Endothelial cell of umbilical vein (primary cell): ENCODE data around the gene FCGBP. TPM values are rescaled to one million over a fixed set of nuclear protein-coding genes. Genes with fewer than 3 reads are reported as not detected.

Source experiments
- BruUV-seq: library from RNA; stranded (reverse); fragments of 400-500 nt; replicated peaks from 2 replicates; lab custom pipeline; 2021; lab: Mats Ljungman, UMichigan
- CTCF ChIA-PET: fragments of 300-600, 350-600 bp; sonication (Branson Sonifier 250); formaldehyde crosslinking; loops from one replicate; lab custom pipeline; 2021; ENCODE audit warnings: antibody characterized with exemption, inconsistent platforms; lab: Charles Lee
- POLR2A ChIA-PET: fragments of 300-600, 350-600 bp; sonication (Branson Sonifier 250); formaldehyde crosslinking; loops from one replicate; lab custom pipeline; 2021; ENCODE audit warnings: antibody characterized with exemption, inconsistent platforms; lab: Charles Lee
- DNase-seq: peaks from one replicate; pipeline ENCODE4 v3.0.0-alpha.2; 2011; ENCODE audit warnings: low read depth, low spot score
- FAIRE-seq: peaks from 2 replicates; lab custom pipeline; 2011; peaks lifted over from hg19 to GRCh38; lab: Jason Lieb, UNC
- H2AFZ ChIP-seq: 2 replicates; pipeline ENCODE4 v1.6.0; 2012; ENCODE audit warnings: low read depth, low read length, control low read depth, inconsistent platforms
- H3K27ac ChIP-seq: 2 replicates; pipeline ENCODE4 v1.5.1; 2011; ENCODE audit warnings: low read depth, mild to moderate bottlenecking, control low read depth, low read length, moderate library complexity; ENCODE audit not compliant: insufficient read depth
- H3K27me3 ChIP-seq, 2 experiments: 2 replicates each; pipeline versions ENCODE4 v1.6.0 to v1.6.1; 2011; ENCODE audit warnings: low read length in 2 of 2, mixed read lengths in 1 of 2; ENCODE audit not compliant: control insufficient read depth in 2 of 2, insufficient read depth in 2 of 2
- H3K36me3 ChIP-seq, 2 experiments: 2 replicates in 1 of 2; 3 replicates in 1 of 2; pipeline ENCODE4 v1.5.1; 2011; ENCODE audit warnings: low read length in 2 of 2, mild to moderate bottlenecking in 1 of 2, moderate library complexity in 1 of 2; ENCODE audit not compliant: control insufficient read depth in 2 of 2, insufficient read depth in 2 of 2; ENCODE audit errors: extremely low read depth in 1 of 2
- H3K4me1 ChIP-seq: 3 replicates; pipeline ENCODE4 v1.5.1; 2011; ENCODE audit warnings: mild to moderate bottlenecking, low read length; ENCODE audit not compliant: control insufficient read depth, insufficient read depth; ENCODE audit errors: extremely low read depth
- H3K4me2 ChIP-seq: 2 replicates; pipeline ENCODE4 v1.6.1; 2011; ENCODE audit warnings: low read length, control low read depth, mixed read lengths; ENCODE audit not compliant: insufficient read depth
- H3K4me3 ChIP-seq, 3 experiments: fragments of 200-600 bp in 1 of 3; sonication (generic), shearing (Covaris generic) in 1 of 3; replicated peaks in 1 of 3; 2 replicates each; pipeline ENCODE4 v1.5.1; 2011 to 2016; ENCODE audit warnings: control low read depth in 3 of 3, low read length in 3 of 3, mild to moderate bottlenecking in 2 of 3, inconsistent platforms in 1 of 3, low read depth in 1 of 3, moderate library complexity in 1 of 3; ENCODE audit not compliant: insufficient read depth in 1 of 3
- H3K79me2 ChIP-seq: 2 replicates; pipeline ENCODE4 v1.6.0; 2012; ENCODE audit warnings: low read length, inconsistent platforms; ENCODE audit not compliant: control insufficient read depth, insufficient read depth
- H3K9ac ChIP-seq: replicated peaks from 2 replicates; pipeline ENCODE3; 2011; ENCODE audit warnings: low read length, control low read depth; ENCODE audit not compliant: insufficient read depth; ENCODE audit errors: extremely low read depth
- H3K9me1 ChIP-seq: replicated peaks from 3 replicates; pipeline ENCODE4 v1.6.0; 2011; ENCODE audit warnings: mild to moderate bottlenecking, low read length; ENCODE audit not compliant: control insufficient read depth, insufficient read depth; ENCODE audit errors: extremely low read depth
- H3K9me3 ChIP-seq: replicated peaks from 2 replicates; pipeline ENCODE4 v1.5.1; 2012; ENCODE audit warnings: low read length, inconsistent platforms; ENCODE audit not compliant: control insufficient read depth, insufficient read depth
- H4K20me1 ChIP-seq: replicated peaks from 2 replicates; pipeline ENCODE3; 2011; ENCODE audit warnings: mild to moderate bottlenecking, low read length; ENCODE audit not compliant: control insufficient read depth, insufficient read depth; ENCODE audit errors: extremely low read depth
- EZH2 ChIP-seq: IDR thresholded peaks from 2 replicates; pipeline ENCODE4 v1.6.1; 2012; ENCODE audit warnings: borderline replicate concordance, low read depth, mild to moderate bottlenecking, moderate library complexity, low read length, inconsistent platforms; ENCODE audit not compliant: severe bottlenecking
- FOS ChIP-seq: IDR thresholded peaks from 2 replicates; pipeline ENCODE4 v1.6.1; 2011; ENCODE audit warnings: mild to moderate bottlenecking, low read length, moderate library complexity, borderline replicate concordance; ENCODE audit not compliant: insufficient read depth
- GATA2 ChIP-seq: IDR thresholded peaks from 2 replicates; pipeline ENCODE4 v1.7.0; 2011; ENCODE audit warnings: low read depth, mild to moderate bottlenecking, moderate library complexity, mixed read lengths, low read length; ENCODE audit not compliant: insufficient read length, insufficient read depth
- JUN ChIP-seq: IDR thresholded peaks from 2 replicates; pipeline ENCODE4 v1.6.1; 2011; ENCODE audit warnings: borderline replicate concordance, low read depth; ENCODE audit not compliant: insufficient read length, insufficient read depth
- MYC ChIP-seq: IDR thresholded peaks from one replicate; pipeline ENCODE4 v1.6.1; 2011; ENCODE audit warnings: mild to moderate bottlenecking, low read depth, low read length
- POLR2A ChIP-seq: IDR thresholded peaks from 2 replicates; pipeline ENCODE4 v1.6.1; 2012; ENCODE audit warnings: low read depth, mild to moderate bottlenecking, control low read depth, low read length
- POLR2AphosphoS5 ChIP-seq: IDR thresholded peaks from 2 replicates; pipeline ENCODE4 v1.6.1; 2012; ENCODE audit warnings: low read depth, mild to moderate bottlenecking, control low read depth, low read length, moderate library complexity; ENCODE audit not compliant: insufficient read depth
- dilution Hi-C: fragments of 300-500 bp; cut with MboI; formaldehyde crosslinking; loops from one replicate; pipeline ENCODE4 v1.15.0; 2019; ENCODE audit warnings: low sequenced_read_pairs; ENCODE audit not compliant: extremely low pct_ligation_motif_present
- intact Hi-C: fragments of 100-400 bp; cut with micrococcal nuclease; formaldehyde crosslinking; loops from one replicate; pipeline ENCODE4 v1.10.0; 2022
- polyA plus RNA-seq, 4 experiments: library from polyadenylated mRNA; depleted of rRNA in 3 of 4; stranded (reverse) in 3 of 4; unstranded in 1 of 4; fragments of >200 nt; gene quantifications; 2 replicates each; pipeline versions ENCODE4 v1.2.1 to v1.2.3, GENCODE V29; 2011 to 2012; ENCODE audit warnings: missing spikeins in 1 of 4
- total RNA-seq: library from RNA; stranded (reverse); gene quantifications from 2 replicates; pipeline ENCODE4 v1.2.3, GENCODE V29; 2021
- TF ChIP-seq, protein P1 (sequence below): IDR thresholded peaks from 2 replicates; pipeline ENCODE4 v1.6.1; 2011; ENCODE audit not compliant: insufficient read depth, insufficient read length
- TF ChIP-seq, protein P2 (sequence below), 2 donors: IDR thresholded peaks; 1 replicate in 1 of 2; 2 replicates in 1 of 2; pipeline ENCODE4 v1.5.1; 2011; ENCODE audit warnings: low read length in 2 of 2, mild to moderate bottlenecking in 2 of 2, moderate library complexity in 2 of 2, control low read depth in 1 of 2, inconsistent platforms in 1 of 2, low read depth in 1 of 2; ENCODE audit not compliant: insufficient read depth in 1 of 2; ENCODE audit errors: extremely low read depth in 1 of 2

Gene FCGBP
- total and polyA plus RNA-seq, 2 donors (not counting 3 experiments of a cell fraction or from before 2014, with no cell fraction given) = 0.01 TPM; not detected in 1

DNA sequence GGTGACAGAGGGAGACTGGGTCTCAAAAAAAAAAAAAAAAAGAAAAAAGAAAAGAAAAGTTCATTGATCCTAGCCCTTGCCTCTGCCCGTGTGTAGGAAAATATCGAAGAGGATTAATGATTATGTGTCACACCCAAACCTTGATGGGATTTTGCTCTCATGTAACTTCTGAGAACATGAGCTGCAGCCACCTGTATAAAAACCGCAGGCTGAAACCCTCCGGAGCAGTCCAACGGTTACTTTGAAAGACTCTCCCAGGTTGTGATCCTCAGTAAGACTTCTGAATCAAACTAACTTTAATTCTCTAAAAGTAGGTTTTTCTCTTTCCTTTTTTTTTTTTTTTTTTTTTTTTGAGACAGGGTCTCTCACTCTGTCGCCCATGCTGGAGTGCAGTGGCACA, 32.2 kb upstream of the FCGBP start:
- dilution Hi-C loops (no loop called here), intact Hi-C loops (no loop called here)
- no peak for DNase-seq
- ChIA-PET CTCF (no interaction called here), POLR2A (interaction anchor here (0.7 kb wide), 1 partner anchor 882 kb away, joined by 7 read pairs; no protein-coding TSS in a partner anchor)
- no peak for TF ChIP-seq EZH2
- TF ChIP-seq GATA2 = no peak
- TF ChIP-seq, protein P1, sequence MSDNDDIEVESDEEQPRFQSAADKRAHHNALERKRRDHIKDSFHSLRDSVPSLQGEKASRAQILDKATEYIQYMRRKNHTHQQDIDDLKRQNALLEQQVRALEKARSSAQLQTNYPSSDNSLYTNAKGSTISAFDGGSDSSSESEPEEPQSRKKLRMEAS = no peak
- TF ChIP-seq, protein P2, sequence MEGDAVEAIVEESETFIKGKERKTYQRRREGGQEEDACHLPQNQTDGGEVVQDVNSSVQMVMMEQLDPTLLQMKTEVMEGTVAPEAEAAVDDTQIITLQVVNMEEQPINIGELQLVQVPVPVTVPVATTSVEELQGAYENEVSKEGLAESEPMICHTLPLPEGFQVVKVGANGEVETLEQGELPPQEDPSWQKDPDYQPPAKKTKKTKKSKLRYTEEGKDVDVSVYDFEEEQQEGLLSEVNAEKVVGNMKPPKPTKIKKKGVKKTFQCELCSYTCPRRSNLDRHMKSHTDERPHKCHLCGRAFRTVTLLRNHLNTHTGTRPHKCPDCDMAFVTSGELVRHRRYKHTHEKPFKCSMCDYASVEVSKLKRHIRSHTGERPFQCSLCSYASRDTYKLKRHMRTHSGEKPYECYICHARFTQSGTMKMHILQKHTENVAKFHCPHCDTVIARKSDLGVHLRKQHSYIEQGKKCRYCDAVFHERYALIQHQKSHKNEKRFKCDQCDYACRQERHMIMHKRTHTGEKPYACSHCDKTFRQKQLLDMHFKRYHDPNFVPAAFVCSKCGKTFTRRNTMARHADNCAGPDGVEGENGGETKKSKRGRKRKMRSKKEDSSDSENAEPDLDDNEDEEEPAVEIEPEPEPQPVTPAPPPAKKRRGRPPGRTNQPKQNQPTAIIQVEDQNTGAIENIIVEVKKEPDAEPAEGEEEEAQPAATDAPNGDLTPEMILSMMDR (IDR thresholded peaks at IDR 0.05; ENCODE audit: extremely low read depth in 1 of 2, insufficient read depth in 1 of 2, low read depth in 1 of 2, low read length in 2 of 2) = no peak
- no peak for TF ChIP-seq POLR2A
- TF ChIP-seq POLR2AphosphoS5 = no peak
- TF ChIP-seq JUN = no peak
- no peak for TF ChIP-seq FOS
- no peak for TF ChIP-seq MYC
- H3K4me1 ChIP-seq = peaks cover 6% of the 10 kb centered on the region
- peaks cover 6% of the 10 kb centered on the region for H3K79me2 ChIP-seq
- no TSS peak for BruUV-seq
- no peak overlapping the region for H2AFZ ChIP-seq
- H3K4me3 ChIP-seq = no peak overlapping the region
- FAIRE-seq = no peak
- no peak overlapping the region for H3K4me2 ChIP-seq
- H3K27ac ChIP-seq = no peak overlapping the region
- H3K9me1 ChIP-seq = no peaks in the 10 kb centered on the region
- no peaks in the 10 kb centered on the region for H3K9me3 ChIP-seq
- H3K27me3 ChIP-seq = no peaks in the 10 kb centered on the region
- H3K9ac ChIP-seq = no peak overlapping the region
- H3K36me3 ChIP-seq = no peaks in the 10 kb centered on the region
- H4K20me1 ChIP-seq = no peaks in the 10 kb centered on the region
